Measurements from ENCODE around the gene RUNX2. TPM values are rescaled to one million over a fixed set of nuclear protein-coding genes. Genes with fewer than 3 reads are reported as not detected.

The RUNX2 gene
- total and polyA plus RNA-seq, 8 donors, result 0.80 to 18.7 (median 2.7) TPM; not detected in 1

DNA sequence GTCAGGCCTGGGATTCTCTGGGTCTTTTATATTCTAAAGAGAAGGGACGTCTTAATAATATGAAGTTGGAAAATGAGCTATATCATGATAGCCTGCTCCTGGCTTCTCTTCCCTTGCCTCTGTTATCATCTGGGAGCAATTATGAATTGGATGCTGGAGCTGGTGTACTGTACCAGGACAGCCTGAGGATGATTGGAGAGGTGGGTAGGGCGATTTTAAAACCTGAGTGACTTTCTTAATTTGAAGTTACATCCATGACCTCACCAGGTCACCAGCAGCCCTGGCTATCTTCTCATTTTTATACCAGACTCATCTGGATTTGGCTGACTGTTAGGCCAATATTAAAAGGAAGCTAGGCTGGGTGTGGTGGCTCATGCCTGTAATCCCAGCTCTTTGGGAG lies 369.9 kb downstream of the RUNX2 start:
- H3K27me3 ChIP-seq, result no peaks in the 10 kb centered on the region
- DNase-seq, result no peak
- intact Hi-C loops (cut with DNase I; ENCODE audit: low total_unique reads), result no loop called here
- H3K4me1 ChIP-seq, result no peaks in the 10 kb centered on the region
- WGBS, 5 donors, result 84 to 95% (median 91%) methylated on average over 2 of the region's 2 CpGs
- TF ChIP-seq CTCF (IDR thresholded peaks at IDR 0.05) (no peak), POLR2A (IDR thresholded peaks at IDR 0.05) (no peak), POLR2AphosphoS5 (IDR thresholded peaks at IDR 0.05) (no peak), EP300 (IDR thresholded peaks at IDR 0.05) (no peak)
- no peak overlapping the region for H3K4me3 ChIP-seq
- no peaks in the 10 kb centered on the region for H3K36me3 ChIP-seq
- no peak overlapping the region for H3K27ac ChIP-seq
- H3K9me3 ChIP-seq, result no peaks in the 10 kb centered on the region

- WGBS, 5 donors, result 44 to 66% (median 47%) methylated on average over 3 of the region's 3 CpGs
- Histone ChIP-seq H3K4me1 (no peaks in the 10 kb centered on the region), H3K4me3 (no peak overlapping the region), H3K27ac (no peak overlapping the region), H3K27me3 (no peaks in the 10 kb centered on the region), H3K9me3 (no peaks in the 10 kb centered on the region), H3K36me3 (no peaks in the 10 kb centered on the region)
- intact Hi-C loops (cut with DNase I; ENCODE audit: low total_unique reads), result no loop called here
- TF ChIP-seq CTCF (IDR thresholded peaks at IDR 0.05), result no peak
- no peak for DNase-seq
Measured at GRCh38 chr6:45699663-45700062, 371.5 kb downstream of the RUNX2 start.

- Histone ChIP-seq H3K9me3 (no peaks in the 10 kb centered on the region), H3K36me3 (no peaks in the 10 kb centered on the region), H3K4me3 (no peak overlapping the region), H3K27ac (no peak overlapping the region), H3K4me1 (no peaks in the 10 kb centered on the region), H3K27me3 (no peaks in the 10 kb centered on the region)
- intact Hi-C loops (cut with DNase I; ENCODE audit: low total_unique reads), result no loop called here
- 68 to 75% (median 71%) methylated on average over 4 of the region's 4 CpGs for WGBS, 5 donors
- no peak for DNase-seq
- TF ChIP-seq CTCF (IDR thresholded peaks at IDR 0.05), result no peak
- TF ChIP-seq EP300 (IDR thresholded peaks at IDR 0.05), result no peak
- TF ChIP-seq POLR2AphosphoS5 (IDR thresholded peaks at IDR 0.05), result no peak
- TF ChIP-seq POLR2A (IDR thresholded peaks at IDR 0.05), result no peak
Measured at GRCh38 chr6:45702849-45703739, 375.0 kb downstream of the RUNX2 start.

DNA sequence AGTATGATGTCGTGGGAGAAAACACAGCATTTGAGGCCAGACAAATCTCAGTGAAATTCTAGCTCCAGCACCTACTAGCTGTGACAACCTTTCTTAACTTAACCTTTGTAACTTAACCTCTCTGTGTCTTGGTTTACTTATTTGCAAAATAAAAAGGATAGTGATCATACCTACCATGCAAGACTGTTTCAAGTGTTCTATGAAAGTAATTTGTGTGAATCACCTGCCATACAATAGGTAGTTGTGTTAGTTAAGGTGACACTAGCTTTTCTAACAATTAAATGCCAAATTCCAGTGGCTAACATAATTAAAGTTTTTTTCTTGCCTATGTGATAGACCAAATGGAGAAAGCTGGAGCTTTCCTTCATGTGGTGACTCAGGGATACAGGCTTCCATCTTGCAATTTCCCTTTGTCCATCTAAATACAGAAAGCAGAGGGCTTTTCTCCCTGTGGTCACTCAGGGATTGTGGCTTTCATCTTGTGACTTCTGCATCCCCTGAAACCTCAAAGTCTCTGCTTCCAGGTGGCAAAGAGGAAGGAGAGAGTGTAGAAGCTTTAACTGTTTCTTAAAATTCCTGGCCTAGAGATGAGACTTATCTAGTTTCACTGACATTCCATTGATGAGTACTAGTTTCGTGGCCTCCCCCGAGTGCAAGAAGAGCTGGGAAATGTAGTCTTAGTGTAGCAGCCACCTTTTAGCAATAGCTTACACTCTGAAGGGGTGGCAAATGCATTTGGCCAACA lies 376.1 kb downstream of the RUNX2 start:
- no peaks in the 10 kb centered on the region for H3K9me3 ChIP-seq
- no peak overlapping the region for H3K27ac ChIP-seq
- H3K4me3 ChIP-seq, result no peak overlapping the region
- no peak for TF ChIP-seq CTCF (IDR thresholded peaks at IDR 0.05)
- no peak for TF ChIP-seq POLR2AphosphoS5 (IDR thresholded peaks at IDR 0.05)
- TF ChIP-seq POLR2A (IDR thresholded peaks at IDR 0.05), result no peak
- TF ChIP-seq EP300 (IDR thresholded peaks at IDR 0.05), result no peak
- WGBS, 5 donors, result 89 to 98% (median 91%) methylated on average over 3 of the region's 3 CpGs
- no peaks in the 10 kb centered on the region for H3K27me3 ChIP-seq
- intact Hi-C loops (cut with DNase I; ENCODE audit: low total_unique reads), result no loop called here
- no peak for DNase-seq
- no peaks in the 10 kb centered on the region for H3K4me1 ChIP-seq
- no peaks in the 10 kb centered on the region for H3K36me3 ChIP-seq

All from stomach (tissue), 9 donors.